ENCODE results near the gene HLA-DOB.

GRCh38 chr6:32785781-32786533 is 30.8 kb downstream of the HLA-DOB start:
- TF ChIP-seq CTCF (IDR thresholded peaks at IDR 0.05; ENCODE audit: insufficient read depth, low read depth, low read length) (peak; percentile 58), EZH2 (IDR thresholded peaks at IDR 0.05; ENCODE audit: insufficient read depth, low read length) (no peak)

Data from astrocyte (in vitro differentiated cells and primary cell).